A673 (cell line): ENCODE measurements around the gene TRAK1. TPM values are rescaled to one million over a fixed set of nuclear protein-coding genes. Genes with fewer than 3 reads are reported as not detected.

Source experiments
- BruUV-seq: library from RNA; stranded (reverse); fragments of 400-500 nt; replicated peaks from 2 replicates; lab custom pipeline; 2021; lab: Mats Ljungman, UMichigan
- CTCF ChIA-PET: fragments of 300-600 bp; sonication (Branson Sonifier 250); formaldehyde crosslinking; loops from one replicate; lab custom pipeline; 2022; ENCODE audit warnings: antibody characterized with exemption; lab: Charles Lee
- POLR2A ChIA-PET: fragments of 300-600 bp; sonication (Branson Sonifier 250); formaldehyde crosslinking; loops from one replicate; lab custom pipeline; 2022; ENCODE audit warnings: antibody characterized with exemption; ENCODE audit not compliant: low non-redundant PET; lab: Charles Lee
- DNase-seq: peaks from one replicate; pipeline ENCODE4 v3.0.0-alpha.2; 2015; ENCODE audit warnings: low spot score
- H3K27ac ChIP-seq: fragments of 200-600 bp; sonication (generic); 2 replicates; pipeline ENCODE4 v1.5.1; 2016; ENCODE audit warnings: mixed run types, low read depth, mild to moderate bottlenecking, mixed read lengths, antibody characterized with exemption, low read length; ENCODE audit not compliant: poor library complexity, severe bottlenecking
- H3K27me3 ChIP-seq: fragments of 200-600 bp; sonication (generic); replicated peaks from 2 replicates; pipeline ENCODE4 v1.6.1; 2017; ENCODE audit warnings: mixed run types, low read depth, mild to moderate bottlenecking, mixed read lengths, antibody characterized with exemption, low read length; ENCODE audit not compliant: insufficient read depth, poor library complexity
- H3K36me3 ChIP-seq: fragments of 200-600 bp; sonication (generic); 2 replicates; pipeline ENCODE4 v1.6.1; 2016; ENCODE audit warnings: mixed run types, mild to moderate bottlenecking, mixed read lengths, antibody characterized with exemption, low read length; ENCODE audit not compliant: insufficient read depth, poor library complexity, severe bottlenecking
- H3K4me1 ChIP-seq: fragments of 200-600 bp; sonication (generic); 2 replicates; pipeline ENCODE4 v1.6.1; 2017; ENCODE audit warnings: mixed run types, mild to moderate bottlenecking, mixed read lengths, antibody characterized with exemption, low read length; ENCODE audit not compliant: insufficient read depth, poor library complexity, severe bottlenecking
- H3K4me3 ChIP-seq: fragments of 200-600 bp; sonication (generic); 2 replicates; pipeline ENCODE4 v1.5.1; 2016; ENCODE audit warnings: low read depth, mixed run types, mild to moderate bottlenecking, mixed read lengths, low read length; ENCODE audit not compliant: poor library complexity, severe bottlenecking
- H3K9me3 ChIP-seq: fragments of 200-600 bp; sonication (generic); 2 replicates; pipeline ENCODE4 v1.6.1; 2016; ENCODE audit warnings: mixed run types, low read depth, mild to moderate bottlenecking, mixed read lengths, antibody characterized with exemption, low read length; ENCODE audit not compliant: poor library complexity, severe bottlenecking
- CTCF ChIP-seq: fragments of 300-800, 200-600 bp; sonication (generic); conservative IDR thresholded peaks from 2 replicates; pipeline ENCODE4 v1.5.1; 2017; ENCODE audit warnings: low read depth, mild to moderate bottlenecking, antibody characterized with exemption, low read length, moderate library complexity, mixed read lengths
- EZH2 ChIP-seq: fragments of 200-600 bp; sonication (generic); IDR thresholded peaks from 2 replicates; pipeline ENCODE4 v1.6.1; 2017; ENCODE audit warnings: borderline replicate concordance, low read depth, mild to moderate bottlenecking, mixed read lengths, antibody characterized with exemption, low read length; ENCODE audit not compliant: poor library complexity, severe bottlenecking
- intact Hi-C: fragments of 100-400 bp; cut with micrococcal nuclease; formaldehyde crosslinking; loops from one replicate; pipeline ENCODE4 v1.10.0; 2022; ENCODE audit not compliant: unreplicated experiment
- total RNA-seq: library from RNA; stranded (reverse); gene quantifications from 2 replicates; pipeline ENCODE4 v1.2.3, GENCODE V29; 2021

TRAK1 gene
- total RNA-seq, 1 experiment from 2014 or later: 16.3 TPM

- no peak for DNase-seq
- intact Hi-C loops: no loop called here
- TF ChIP-seq EZH2: no peak
- no peak for TF ChIP-seq CTCF
- H3K4me1 ChIP-seq: no peaks in the 10 kb centered on the region
- H3K27ac ChIP-seq: no peak overlapping the region
- CTCF ChIA-PET: no interaction called here
- H3K36me3 ChIP-seq: peaks cover 6% of the 10 kb centered on the region
- H3K27me3 ChIP-seq: no peaks in the 10 kb centered on the region
- no TSS peak for BruUV-seq
- H3K4me3 ChIP-seq: no peak overlapping the region
- H3K9me3 ChIP-seq: no peaks in the 10 kb centered on the region
- POLR2A ChIA-PET: no interaction called here
Observed at GRCh38 chr3:42130329-42131070, 39.3 kb downstream of the TRAK1 start.

GRCh38 chr3:42133500-42134298, 42.5 kb downstream of the TRAK1 start:
- POLR2A ChIA-PET: interaction anchor here (0.6 kb wide), 1 partner anchor 10 kb away, joined by 4 read pairs; no protein-coding TSS in a partner anchor
- intact Hi-C loops: no loop called here
- CTCF ChIA-PET: no interaction called here

More at GRCh38 chr3:42133500-42134298, 42.5 kb downstream of the TRAK1 start:
- Histone ChIP-seq H3K27me3 (no peaks in the 10 kb centered on the region), H3K4me1 (no peaks in the 10 kb centered on the region), H3K9me3 (no peaks in the 10 kb centered on the region), H3K36me3 (no peaks in the 10 kb centered on the region), H3K27ac (no peak overlapping the region), H3K4me3 (no peak overlapping the region)
- BruUV-seq: no TSS peak
- no peak for DNase-seq
- no peak for TF ChIP-seq EZH2
- no peak for TF ChIP-seq CTCF
